Nucleus accumbens (tissue), 56 donors: Measurements from ENCODE around the gene FOXD4L4.
"Not testable (repeated sequence)": the region's sequence is repeated elsewhere in the genome, so short reads cannot be mapped to it uniquely, and the experiment has no call there.

ENCODE experiments used
- DNase-seq, 56 donors: peaks; one replicate each; lab custom pipeline; 2025; lab: John Stamatoyannopoulos, UW

FOXD4L4 gene

GRCh38 chr9:65737096-65737564 lies at the start of gene FOXD4L4:
Gene FOXD4L4, plus strand, starts transcription at chr9:65737146. Its CDS starts 0 bp downstream, at chr9:65737146.
- not testable (repeated sequence) for DNase-seq

- DNase-seq = not testable (repeated sequence)
These were observed 33.4 kb upstream of the FOXD4L4 start for GRCh38 chr9:65703550-65703949.

- DNase-seq = not testable (repeated sequence)
These were observed 22.5 kb upstream of the FOXD4L4 start for GRCh38 chr9:65714445-65714844.

- DNase-seq = not testable (repeated sequence)
These were observed 1.2 kb downstream of the FOXD4L4 start for GRCh38 chr9:65738133-65738532.
